GM19452 (cell line): Measurements from ENCODE around the gene MOV10L1.
"Not testable (repeated sequence)": the region's sequence is repeated elsewhere in the genome, so short reads cannot be mapped to it uniquely, and the experiment has no call there.

Experiments
- ATAC-seq: cut with Tn5 transposase; IDR thresholded peaks from one replicate; pipeline ENCODE4 v1.9.1; 2021; ENCODE audit not compliant: unreplicated experiment

Gene MOV10L1

DNA sequence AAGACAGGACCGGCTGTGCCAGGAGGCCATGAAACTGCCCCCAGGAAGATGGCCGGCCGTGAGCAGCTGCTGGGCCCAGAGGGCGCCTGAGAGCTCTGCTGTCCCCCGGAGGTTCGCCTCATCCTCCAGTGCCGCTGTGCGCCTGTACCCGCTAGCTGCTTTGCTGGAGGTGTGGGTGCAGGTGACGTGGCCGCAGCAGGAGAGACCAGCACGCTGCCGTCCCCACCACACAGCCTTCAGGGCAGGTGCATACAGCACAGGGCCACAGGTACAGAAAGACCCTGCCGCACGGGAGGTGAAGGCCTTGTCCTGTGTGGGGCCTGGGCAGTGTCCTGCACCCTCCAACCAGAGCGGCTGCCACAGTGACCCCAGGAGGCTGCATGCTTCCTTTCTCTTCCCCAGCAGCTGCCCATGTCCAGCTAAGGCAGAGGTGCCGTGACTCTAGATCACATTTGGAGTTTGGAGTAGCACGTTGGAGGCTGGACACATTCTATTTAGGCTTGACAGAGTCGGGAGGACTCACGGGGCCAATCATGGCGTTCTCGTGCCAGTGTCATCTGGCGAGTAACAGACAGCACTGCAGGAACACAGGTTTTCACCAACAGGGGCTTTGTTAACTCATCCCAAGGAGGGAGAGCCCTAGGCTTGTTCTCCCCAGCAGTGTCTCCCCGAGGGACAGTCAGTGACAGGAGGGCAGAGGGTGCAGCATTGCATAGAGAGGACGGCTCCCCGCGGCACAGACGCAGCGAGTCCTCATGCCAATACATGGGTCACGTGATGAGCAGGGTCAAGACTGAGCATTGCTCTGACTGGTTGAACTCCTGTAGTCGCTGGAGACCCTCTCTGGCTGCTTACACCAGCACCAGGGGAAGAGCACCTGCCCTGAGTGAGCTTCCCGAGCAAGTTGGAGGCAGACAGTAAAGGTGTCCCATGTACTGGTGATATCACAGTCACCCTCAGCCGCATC is 62.0 kb downstream of the MOV10L1 start:
- no peak for ATAC-seq

DNA sequence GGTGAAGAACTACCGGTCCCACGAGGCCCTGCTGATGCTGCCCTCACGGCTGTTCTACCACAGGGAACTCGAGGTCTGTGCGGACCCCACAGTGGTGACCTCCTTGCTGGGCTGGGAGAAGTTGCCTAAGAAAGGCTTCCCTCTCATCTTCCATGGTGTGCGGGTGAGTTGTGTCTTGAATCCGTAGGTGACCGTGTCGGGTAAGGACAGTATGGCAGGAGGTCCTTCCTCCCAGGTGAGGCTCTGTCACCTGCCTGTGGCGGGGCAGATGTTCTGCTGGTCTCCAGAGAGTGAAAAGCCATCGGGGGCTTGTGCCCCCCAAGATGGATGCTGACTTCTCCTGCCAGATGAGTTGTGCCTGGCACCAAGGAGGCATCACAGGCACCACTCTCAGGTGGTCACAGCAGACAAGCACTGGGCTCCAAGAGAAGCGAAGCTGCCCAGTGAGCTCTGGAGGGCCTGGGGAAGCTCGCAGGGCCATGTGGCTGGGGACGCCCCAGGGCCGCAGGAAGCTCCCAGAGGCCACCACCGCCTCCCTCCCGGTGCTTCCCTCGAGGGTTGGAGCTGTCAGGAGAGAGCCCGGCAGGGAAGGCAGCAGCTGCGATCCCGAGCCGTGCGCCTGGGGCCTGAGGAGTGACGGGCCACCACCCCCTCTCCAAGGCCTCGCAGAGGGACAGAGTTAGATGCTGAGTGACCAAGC is 63.4 kb downstream of the MOV10L1 start:
- ATAC-seq, result no peak

DNA sequence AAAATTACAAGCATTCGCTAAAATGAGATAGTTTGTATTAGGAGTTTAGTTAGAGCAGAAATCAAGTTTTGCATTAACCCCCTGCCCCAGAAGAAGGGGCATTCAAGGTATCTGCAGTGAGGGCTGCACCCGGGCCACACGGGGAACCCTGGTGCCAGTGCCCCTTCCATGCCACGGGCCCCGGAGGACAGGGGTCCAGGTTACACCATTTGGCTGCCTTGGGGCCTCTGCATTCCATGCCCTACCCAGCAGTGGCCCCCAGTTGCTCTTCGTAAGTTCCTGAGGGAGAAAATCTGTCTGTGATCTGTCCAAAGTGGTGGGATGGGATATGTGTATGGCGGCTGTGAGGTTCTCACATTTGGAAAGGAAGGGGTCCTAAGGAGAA is 63.9 kb downstream of the MOV10L1 start:
- no peak for ATAC-seq

DNA sequence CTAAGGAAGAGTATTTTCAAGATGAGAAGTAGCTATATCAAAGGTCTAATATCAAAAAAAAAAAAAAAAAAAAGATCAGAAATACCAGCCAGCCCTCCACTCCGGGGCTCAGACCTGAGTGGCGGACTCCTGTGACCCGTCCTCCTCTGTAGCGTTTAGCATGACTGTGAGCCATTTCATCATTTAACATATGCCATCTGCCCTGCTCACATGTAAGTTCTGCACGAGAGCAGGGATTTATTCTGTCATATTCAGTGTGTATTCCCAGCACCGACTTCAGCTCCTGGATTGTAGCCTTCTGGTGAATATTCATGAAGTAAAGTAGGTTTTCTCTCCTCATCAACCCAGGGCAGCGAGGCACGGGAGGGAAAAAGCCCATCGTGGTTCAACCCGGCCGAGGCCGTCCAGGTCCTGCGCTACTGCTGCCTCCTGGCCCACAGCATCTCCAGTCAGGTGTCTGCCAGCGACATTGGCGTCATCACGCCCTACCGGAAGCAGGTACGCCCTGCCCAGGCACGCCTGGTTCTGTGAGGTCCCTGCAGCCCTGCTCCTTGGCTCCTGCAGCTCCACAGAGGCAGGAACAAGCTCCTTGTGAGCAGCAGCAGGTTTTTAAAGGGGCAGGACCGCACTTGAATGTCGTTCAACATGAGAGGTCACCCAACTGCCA is 68.0 kb downstream of the MOV10L1 start:
- ATAC-seq, result no peak

DNA sequence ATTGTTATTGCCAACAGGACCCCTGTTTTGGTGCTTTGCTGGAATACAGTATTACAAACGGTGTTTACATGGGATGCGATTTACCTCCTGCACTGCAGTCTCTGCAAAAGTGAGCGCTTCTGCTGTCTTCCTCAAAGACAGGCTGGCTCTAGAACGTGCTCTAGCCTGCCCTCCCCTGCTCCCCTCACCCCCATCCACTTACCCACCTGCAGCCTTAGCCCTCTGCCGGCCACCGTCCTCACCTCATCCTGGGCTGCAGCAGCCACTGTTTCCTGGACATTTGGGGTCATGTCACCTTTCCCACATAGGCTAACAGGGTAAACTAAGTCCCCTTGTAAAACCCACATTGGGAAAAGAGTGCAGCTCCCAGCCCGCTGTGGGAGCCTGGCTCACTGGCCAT is 71.1 kb downstream of the MOV10L1 start:
- no peak for ATAC-seq

DNA sequence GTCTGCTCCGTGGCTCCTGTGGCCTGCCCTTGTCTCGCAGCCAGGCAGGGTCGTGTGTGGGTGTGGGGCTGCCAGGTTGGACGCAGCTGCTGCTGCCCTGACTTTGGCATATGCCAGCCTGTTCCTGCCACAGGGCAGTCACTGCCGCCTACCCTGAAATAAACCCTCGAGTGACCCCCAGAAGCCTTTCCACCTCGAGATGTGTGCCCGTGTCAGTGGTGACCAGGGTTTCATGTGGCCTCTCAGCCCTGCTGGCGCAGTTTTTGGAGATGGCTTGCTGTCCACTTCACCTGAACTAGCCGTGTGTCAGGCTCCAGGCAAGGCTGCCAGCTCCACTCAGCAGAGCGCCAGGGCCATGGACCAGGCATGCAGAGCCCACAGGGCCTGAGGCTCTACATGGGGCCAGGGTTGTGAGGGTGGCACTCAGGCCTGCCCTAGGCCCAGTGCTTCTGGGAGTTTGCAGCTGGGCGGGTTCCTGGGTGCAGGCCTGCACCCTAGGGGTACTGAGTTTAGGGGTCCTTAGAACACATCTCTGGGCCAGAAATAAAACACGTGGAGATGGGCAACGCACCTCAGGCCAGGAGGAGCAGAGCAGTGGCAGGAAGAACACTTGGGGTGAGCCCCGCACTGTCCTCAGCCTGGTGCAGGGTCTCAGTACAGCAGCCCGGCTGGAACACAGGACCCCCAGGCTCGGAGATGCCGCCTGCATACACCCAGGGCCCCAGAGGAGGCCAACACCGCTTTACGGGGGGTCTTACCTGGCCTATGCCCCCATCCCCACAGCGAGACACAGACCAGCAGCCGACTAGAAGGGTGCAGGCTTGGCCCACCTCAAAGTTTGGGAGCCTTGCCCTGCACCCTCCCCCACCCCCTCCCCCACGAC is 71.9 kb downstream of the MOV10L1 start:
- ATAC-seq, result no peak

DNA sequence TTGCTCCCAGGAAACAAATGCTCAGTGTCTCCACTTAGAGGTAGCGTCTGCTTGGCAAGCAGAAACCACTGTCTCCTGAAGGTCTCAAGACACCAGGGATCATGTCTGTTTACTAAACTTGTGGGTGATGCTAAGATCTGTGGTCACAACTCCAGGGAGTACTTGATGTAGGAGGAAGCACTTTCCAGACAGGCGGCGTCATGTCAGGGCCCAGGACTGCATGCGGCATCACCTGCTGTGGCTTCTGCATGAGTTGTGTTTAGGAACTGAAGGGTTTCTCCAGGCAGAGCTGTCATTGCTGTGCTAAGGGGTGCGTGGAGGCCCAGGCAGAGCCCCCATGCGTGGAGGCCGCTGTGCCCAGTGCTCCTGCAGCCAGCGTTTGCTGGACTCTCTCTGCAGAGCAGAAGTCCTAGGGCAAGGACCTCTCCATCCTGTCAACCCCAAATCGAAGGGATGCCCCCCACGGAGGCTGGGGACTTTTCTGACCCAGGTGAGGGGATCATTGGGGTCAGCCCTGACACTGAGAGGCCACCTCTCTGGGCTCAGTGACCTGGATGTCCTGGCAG is 72.7 kb downstream of the MOV10L1 start:
- no peak for ATAC-seq

DNA sequence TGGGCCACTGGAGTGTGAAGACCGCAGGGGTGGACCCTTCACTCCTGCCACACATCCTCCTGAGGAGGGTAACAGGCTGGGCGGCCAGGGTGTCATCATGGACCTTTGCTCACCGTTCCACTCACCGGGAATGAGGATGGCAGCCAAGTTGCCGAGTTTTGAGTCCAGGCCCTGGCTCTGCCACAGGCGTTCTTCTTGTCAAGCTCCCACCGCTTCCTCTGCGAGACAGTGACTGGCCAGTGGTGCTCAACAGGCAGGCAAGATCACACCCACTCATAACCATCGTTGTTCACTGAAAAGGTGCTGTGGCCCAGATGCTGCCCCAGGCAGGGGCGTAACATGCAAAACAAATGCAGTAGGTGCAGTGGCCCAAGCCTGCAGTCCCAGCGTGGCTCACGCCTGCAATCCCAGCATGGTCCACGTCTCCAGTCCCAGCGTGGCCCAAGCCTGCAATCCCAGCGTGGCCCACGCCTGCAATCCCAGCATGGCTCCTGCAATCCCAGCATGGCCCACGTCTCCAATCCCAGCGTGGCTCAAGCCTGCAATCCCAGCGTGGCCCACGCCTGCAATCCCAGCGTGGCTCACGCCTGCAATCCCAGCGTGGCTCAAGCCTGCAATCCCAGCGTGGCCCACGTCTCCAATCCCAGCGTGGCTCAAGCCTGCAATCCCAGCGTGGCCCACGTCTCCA is 75.8 kb downstream of the MOV10L1 start:
- ATAC-seq, result no peak

DNA sequence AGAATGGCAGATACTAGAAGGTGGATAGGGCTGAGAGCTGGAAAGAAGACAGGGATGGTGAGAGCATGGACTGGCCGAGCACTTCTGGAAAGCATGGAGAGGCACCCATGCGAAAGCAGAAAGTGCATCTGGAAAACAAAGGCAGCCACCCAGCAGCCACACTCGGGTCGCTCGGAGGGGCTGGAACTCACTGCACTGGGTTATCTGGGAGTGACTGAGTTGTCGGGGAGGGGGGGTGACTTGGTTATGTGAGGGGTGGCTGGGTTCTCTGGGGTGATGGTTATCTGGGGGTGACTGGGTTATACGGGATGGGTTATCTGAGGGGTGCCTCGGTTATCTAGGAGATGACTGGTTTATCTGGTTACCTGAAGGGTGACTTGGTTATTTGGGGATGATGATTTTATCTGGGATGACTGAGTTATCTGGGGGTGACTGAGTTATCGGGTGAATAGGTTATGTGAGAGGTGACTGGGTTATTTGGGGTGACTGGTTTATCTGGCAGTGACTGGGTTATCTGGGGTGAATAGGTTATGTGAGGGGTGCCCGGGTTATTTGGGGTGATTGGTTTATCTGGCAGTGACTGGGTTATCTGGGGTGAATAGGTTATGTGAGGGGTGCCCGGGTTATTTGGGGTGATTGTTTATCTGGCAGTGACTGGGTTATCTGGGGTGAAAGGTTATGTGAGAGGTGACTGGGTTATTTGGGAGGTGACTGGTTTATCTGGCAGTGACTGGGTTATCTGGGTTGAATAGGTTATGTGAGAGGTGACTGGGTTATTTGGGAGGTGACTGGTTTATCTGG is 78.1 kb downstream of the MOV10L1 start:
- ATAC-seq, result no peak

DNA sequence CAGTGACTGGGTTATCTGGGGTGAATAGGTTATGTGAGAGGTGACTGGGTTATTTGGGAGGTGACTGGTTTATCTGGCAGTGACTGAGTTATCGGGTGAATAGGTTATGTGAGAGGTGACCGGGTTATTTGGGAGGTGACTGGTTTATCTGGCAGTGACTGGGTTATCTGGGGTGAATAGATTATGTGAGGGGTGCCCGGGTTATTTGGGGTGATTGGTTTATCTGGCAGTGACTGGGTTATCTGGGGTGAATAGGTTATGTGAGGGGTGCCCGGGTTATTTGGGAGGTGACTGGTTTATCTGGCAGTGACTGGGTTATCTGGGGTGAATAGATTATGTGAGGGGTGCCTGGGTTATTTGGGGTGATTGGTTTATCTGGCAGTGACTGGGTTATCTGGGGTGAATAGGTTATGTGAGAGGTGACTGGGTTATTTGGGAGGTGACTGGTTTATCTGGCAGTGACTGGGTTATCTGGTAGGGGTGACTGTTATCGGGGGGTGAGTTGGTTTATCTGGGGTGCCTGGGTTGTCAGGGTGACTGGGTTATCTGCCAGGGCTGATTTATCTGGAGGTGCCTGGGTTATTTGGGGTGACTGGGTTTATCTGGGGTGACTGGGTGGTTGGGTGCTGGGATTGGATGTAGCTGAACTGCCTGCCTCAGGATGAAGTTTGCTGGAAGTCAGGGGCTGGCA is 78.8 kb downstream of the MOV10L1 start:
- ATAC-seq, result not testable (repeated sequence)

DNA sequence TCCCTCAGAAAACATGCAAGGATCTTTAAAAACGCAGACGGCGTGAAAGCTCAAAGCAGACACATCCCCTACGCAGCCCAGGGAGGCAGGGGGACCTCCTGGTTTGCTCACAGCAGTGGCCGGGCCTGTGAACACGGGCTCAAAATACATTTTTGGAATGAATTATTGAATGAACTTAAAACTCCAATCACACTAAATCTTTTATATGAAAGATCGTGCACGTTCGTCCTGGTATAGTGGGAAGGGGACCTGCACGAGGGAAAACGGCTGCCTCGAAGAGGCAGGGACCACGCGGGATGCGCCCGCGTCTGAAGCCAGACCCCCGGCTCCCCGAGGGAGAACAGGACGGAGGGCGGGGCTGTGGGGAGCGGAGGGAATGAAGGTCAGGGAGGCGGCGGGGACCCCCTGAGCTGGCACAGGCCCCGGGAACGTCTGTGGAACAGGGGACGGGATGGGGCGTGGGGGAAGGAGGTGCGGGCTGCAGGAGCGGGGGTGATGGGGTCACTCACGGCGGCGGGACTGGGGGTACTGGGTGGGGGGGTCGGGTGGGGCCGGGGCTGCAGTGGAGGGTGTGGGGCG is 79.5 kb downstream of the MOV10L1 start:
- ATAC-seq, result no peak

DNA sequence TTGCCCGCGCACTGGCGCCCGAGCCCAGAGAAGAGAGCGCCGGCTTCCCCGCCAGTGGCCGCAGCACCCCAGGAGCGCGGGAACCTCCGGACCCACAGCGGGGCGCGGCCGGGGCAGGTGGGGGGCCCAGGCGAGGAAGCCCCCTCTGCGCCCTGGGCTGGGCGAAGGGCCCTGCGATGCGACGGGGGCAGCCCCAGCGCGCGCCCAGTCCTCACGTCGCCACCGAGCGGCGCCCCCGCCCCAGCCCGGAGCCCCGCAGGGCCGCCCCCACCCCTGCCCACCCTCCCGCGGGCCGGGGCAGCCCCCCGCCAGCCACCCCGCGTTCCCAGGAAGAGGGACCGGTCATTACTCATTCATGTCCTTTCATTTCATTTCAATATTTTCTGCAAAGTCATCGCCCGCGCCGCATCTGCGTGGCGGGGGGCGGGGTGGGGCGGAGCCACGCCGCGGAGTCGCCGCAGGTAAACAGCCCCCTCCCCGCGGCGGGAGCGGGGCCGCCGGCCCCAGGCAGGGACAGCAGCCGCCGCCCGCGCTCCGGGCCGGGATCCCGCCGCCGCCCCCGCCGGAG is 80.1 kb downstream of the MOV10L1 start:
- no peak for ATAC-seq

DNA sequence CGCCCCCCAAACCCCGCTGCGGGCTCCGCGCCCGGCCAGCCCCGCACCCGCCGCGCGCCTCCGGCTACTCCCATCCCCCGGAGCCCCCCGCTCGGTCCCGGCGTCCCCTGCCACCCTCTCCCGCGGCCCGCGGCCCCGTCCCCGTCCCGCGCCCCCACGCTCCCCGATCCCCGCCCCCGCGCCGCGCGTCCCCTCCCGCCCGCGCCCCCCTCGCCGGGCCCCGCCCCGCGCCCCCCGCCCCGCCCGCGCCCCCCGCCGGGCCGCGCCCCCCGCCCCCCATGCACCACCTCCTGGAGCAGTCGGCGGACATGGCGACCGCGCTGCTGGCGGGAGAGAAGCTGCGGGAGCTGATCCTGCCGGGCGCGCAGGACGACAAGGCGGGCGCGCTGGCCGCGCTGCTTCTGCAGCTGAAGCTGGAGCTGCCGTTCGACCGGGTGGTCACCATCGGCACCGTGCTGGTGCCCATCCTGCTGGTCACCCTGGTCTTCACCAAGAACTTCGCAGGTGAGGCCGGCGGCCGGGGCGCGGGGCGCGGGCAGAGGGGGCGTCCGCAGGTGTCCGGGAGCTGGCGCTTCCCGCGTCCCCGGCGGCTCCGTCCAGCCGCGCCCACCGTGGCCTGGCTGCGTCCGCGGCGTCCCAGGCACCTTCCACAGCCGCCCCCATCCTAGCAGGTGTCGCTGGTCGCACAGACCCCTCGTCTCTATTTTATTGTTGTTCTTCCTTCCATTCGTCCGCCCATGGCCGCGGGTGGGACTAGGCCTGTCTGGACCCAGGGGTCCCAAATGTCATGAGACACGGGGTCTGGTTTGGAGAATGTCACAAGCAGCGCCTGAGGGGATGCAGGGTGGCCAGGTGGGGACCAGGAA is 80.9 kb downstream of the MOV10L1 start, which contains the start of gene PANX2:
PANX2 (plus strand) TSS at position 279 of the 866 bp plus-strand sequence; CDS start at position 279, 0 bp downstream.
- ATAC-seq, result no peak

DNA sequence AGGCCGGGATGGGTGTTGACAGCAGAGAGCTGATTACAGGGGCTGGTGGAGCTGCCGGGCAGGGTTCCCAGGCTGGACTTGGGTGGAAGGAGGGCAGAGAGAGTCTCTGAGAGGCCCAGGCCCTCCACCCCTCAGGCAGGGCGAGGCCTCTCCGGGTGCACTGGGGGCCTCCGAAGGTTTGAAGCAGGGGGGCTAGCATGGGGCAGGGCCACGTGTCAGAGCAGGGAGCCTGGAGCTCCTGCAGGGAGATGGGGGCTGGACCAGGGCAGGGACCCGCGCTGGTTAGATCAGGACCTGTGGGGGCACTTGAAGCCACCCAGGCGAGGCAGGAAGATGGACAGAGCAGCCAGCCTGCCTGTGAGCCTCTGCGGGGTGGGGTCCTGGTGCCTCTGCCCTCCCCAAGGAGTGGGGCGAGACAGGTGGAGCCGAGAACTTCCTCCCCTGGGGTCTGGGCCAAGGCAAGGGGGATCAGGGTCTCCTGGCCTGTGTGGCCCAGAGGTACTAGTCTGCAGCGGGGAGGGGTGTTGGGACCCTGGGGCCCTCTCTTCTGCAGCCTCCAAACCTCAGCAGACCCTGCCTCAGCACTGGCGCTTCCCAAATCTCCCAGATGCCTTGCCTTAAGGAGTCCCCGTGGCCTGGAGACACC is 81.6 kb downstream of the MOV10L1 start:
- no peak for ATAC-seq

DNA sequence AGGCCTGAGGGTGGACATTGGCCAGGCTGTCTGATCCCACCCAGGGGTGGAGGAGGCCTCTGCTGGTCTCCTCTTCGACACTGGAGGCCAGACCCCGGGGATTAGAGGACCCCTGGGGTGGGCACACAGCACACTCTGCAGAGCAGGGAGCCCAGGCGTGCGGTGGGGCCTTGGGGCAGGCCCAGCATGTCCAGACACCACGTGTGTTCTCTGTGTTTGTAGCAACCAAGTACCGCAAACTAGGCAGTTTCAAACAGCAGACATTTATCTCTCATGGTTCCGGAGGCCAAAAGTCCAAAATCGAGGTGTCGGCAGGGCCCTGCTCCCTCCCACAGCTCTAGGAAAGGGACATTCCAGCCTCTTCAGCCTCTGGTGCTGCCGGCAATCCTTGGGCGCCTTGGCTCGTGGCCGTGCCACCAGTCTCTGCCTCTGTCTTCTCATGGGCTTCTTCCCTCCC is 82.2 kb downstream of the MOV10L1 start:
- ATAC-seq, result no peak
